ENCODE measurements around the gene SMDT1.
"Not testable (repeated sequence)": the region's sequence is repeated elsewhere in the genome, so short reads cannot be mapped to it uniquely, and the experiment has no call there.

SMDT1 gene

GRCh38 chr22:42070517-42071422, 8.7 kb upstream of the SMDT1 start, which contains the start of gene NAGA:
NAGA (minus strand) TSS chr22:42070812; CDS start chr22:42070297, 515 bp downstream.
- DNase-seq (ENCODE audit: low read depth in 1 of 2, low spot score in 1 of 2): peak; percentile 78 to 79

- not testable (repeated sequence) for DNase-seq (ENCODE audit: low read depth in 1 of 2, low spot score in 1 of 2)
Observed at GRCh38 chr22:42071508-42071907, 8.0 kb upstream of the SMDT1 start.

GRCh38 chr22:42072606-42073330, 6.7 kb upstream of the SMDT1 start:
- DNase-seq (ENCODE audit: low read depth in 1 of 2, low spot score in 1 of 2): no peak

GRCh38 chr22:42073621-42074041, 5.9 kb upstream of the SMDT1 start:
- no peak for DNase-seq (ENCODE audit: low read depth in 1 of 2, low spot score in 1 of 2)

GRCh38 chr22:42074132-42074811, 5.2 kb upstream of the SMDT1 start, which contains the start of gene PHETA2:
PHETA2 (plus strand) TSS chr22:42074248; CDS start chr22:42077294, 3,046 bp downstream.
- DNase-seq (ENCODE audit: low read depth in 1 of 2, low spot score in 1 of 2): peak; percentile 27 to 41

GRCh38 chr22:42074846-42075676, 4.4 kb upstream of the SMDT1 start:
- DNase-seq (ENCODE audit: low read depth in 1 of 2, low spot score in 1 of 2): no peak

GRCh38 chr22:42076764-42077485, 2.6 kb upstream of the SMDT1 start:
- DNase-seq (ENCODE audit: low read depth in 1 of 2, low spot score in 1 of 2): no peak

GRCh38 chr22:42077486-42078125, 1.9 kb upstream of the SMDT1 start:
- no peak for DNase-seq (ENCODE audit: low read depth in 1 of 2, low spot score in 1 of 2)

- no peak for DNase-seq (ENCODE audit: low read depth in 1 of 2, low spot score in 1 of 2)
Observed at GRCh38 chr22:42078469-42079318, 806 bp upstream of the SMDT1 start.

- DNase-seq (ENCODE audit: low read depth in 1 of 2, low spot score in 1 of 2): no peak
Observed at GRCh38 chr22:42080287-42080686, 787 bp downstream of the SMDT1 start.

- no peak for DNase-seq (ENCODE audit: low read depth in 1 of 2, low spot score in 1 of 2)
Observed at GRCh38 chr22:42083119-42083518, 3.6 kb downstream of the SMDT1 start.

GRCh38 chr22:42084874-42085273, 5.4 kb downstream of the SMDT1 start:
- DNase-seq (ENCODE audit: low read depth in 1 of 2, low spot score in 1 of 2): no peak

GRCh38 chr22:42086051-42086450, 6.6 kb downstream of the SMDT1 start:
- DNase-seq (ENCODE audit: low read depth in 1 of 2, low spot score in 1 of 2): no peak

GRCh38 chr22:42090596-42091454, 11.3 kb downstream of the SMDT1 start, which contains the start of gene NDUFA6:
NDUFA6 (minus strand) TSS chr22:42090772; CDS start chr22:42090744, 28 bp downstream.
- peak; percentile 92 to 97 for DNase-seq (ENCODE audit: low read depth in 1 of 2, low spot score in 1 of 2)

- no peak for DNase-seq (ENCODE audit: low read depth in 1 of 2, low spot score in 1 of 2)
Observed at GRCh38 chr22:42091455-42091782, 11.9 kb downstream of the SMDT1 start.

- DNase-seq (ENCODE audit: low read depth in 1 of 2, low spot score in 1 of 2): no peak
Observed at GRCh38 chr22:42101199-42101598, 21.7 kb downstream of the SMDT1 start.

GRCh38 chr22:42104332-42104860, 24.9 kb downstream of the SMDT1 start:
- not testable (repeated sequence) for DNase-seq (ENCODE audit: low read depth in 1 of 2, low spot score in 1 of 2)
